Measurements from ENCODE around the gene ERBB4.
"Not testable (repeated sequence)": the region's sequence is repeated elsewhere in the genome, so short reads cannot be mapped to it uniquely, and the experiment has no call there.

Gene ERBB4

DNA sequence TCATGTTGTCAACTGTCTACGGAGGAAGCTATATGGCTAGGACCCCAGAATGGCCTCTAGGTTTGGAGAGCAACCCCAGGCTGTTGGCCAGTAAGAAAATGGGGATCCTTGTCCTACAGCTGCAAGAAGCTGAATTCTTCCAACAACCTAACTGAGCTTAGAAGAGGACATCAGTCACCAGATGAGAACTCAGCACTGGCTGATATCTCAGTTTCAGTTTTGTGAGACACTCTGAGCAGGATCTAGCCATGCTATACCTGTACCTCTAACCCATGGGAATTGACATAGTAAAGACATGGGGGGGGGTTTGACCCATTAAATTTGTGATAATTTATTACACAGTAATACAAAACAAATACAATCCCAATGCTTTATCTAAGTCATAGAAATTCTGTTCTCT, 312.5 kb downstream of the ERBB4 start:
- no peak for DNase-seq (ENCODE audit: low spot score)

DNA sequence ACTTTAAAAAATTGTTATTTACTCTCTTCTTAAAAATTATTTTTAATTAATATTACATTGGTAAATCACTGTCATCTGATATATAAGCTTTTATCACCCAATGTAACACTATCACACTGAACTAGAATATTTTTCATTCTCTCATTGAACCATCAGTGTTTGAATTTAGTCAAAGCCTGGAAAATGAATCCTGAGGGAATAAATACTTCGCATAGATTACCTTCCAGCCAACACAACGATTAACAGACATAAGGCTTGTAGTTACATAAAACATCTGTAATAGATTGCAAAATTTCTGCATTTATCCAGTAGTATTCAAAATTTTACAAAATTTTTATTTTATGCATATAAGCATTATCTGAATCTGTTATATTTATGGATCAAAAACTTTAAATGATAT, 314.9 kb downstream of the ERBB4 start:
- DNase-seq (ENCODE audit: low spot score): no peak

DNA sequence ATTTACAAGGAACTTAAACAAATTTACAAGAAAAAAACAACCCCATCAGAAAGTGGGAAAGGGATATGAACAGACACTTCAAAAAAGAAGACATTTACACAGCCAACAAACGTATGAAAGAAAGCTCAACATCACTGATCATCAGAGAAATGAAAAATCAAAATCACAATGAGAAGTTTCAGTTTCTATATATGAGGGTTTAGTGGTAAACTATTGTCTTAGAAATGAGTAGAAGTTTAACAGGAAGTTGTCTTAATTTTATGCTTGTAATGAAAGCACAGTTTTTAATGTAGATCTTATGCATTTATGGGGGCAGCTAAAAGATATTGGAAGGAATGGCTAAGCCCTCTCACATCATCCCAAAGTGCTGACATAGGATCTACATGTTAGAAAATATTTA, 325.4 kb downstream of the ERBB4 start:
- DNase-seq (ENCODE audit: low spot score): no peak

DNA sequence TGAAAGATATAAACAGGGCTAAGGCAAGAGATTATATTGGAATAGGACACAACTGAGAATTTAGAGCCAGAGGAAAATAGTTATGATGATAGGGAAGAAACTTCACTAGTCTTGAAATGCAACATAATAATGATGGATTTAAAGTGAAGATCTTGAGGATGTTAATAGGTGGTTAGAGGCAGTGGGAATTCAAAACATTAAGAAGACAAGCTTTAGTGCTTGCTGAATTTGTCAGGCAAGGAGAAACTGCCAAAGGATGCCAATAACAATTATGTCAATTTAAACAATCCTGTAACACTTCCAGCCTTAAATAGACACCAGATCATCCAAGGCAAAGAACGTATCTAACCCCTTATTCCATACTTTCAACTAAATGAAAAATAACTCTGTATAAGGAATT, 330.1 kb downstream of the ERBB4 start:
- no peak for DNase-seq (ENCODE audit: low spot score)

DNA sequence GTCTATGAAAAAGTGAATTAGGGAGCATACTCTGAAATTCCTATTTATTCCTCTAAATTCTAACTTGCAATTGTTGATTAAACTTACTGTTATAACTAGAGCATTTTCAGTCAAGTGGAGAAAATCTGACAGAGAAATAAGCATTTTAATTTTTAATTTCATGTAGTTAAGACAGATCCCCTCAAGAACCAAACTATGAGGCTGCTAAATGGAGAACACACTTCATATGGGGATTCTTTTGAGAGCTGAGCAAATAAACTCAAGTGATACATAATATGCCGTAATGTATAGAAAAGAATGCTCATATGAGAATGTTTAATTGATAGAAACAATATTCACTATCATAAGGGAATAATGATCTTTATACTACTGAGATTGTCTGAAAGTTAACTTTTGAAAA, 340.8 kb downstream of the ERBB4 start:
- no peak for DNase-seq (ENCODE audit: low spot score)

DNA sequence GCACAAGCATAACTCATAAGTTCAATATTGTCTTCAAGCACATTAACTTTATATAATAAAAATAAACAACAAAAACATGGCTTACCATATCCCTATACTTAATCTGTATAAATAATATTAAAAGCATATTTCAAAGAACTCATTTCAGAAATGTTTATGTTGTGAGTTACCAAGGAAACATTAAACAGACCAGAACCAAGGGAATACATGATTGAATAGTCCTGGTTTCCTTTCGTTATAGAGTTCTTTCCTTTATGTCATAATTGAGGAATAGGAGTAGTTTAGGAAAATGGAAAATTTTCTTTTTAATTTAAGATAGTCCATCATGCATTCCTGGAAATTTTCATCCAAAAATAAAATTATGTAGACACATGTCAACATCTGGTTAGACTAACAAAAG, 343.0 kb downstream of the ERBB4 start:
- DNase-seq (ENCODE audit: low spot score): no peak

DNA sequence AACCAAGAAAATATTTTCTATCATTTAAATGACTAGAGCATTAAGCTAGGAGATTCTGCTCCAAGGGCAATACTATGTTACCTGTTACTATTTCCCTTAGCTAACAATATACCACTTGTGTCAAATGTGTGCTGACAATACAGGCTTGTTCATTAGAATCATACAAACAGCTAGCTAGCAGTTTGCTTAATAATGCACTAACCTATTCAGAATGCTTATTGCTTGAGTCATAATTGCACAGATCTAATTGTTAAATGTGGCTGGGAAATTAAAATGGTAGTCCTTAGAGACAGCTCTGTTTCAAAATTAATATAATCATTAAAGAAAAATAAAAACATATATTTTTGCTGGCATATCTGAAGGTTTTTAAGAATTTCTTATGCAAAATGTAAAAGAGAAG, 344.2 kb downstream of the ERBB4 start:
- no peak for DNase-seq (ENCODE audit: low spot score)

DNA sequence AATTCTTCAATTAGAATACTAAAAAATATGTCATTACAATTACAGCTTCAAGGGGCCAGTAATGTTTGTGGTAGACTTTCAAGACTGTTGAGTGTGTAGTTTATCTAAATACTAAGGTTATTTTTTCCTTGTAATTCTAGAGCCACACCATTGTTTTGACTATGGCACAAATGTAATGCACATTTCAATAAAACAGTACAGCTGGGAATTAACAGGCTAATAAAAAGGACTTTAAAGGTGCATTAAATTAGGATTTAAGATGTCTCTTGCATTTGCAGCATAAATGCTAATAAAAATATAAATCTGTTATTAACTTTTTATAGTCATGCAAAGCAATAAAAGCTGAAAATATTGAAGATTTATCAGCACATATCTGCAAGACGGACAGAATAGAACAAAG, 344.8 kb downstream of the ERBB4 start:
- DNase-seq (ENCODE audit: low spot score): no peak

DNA sequence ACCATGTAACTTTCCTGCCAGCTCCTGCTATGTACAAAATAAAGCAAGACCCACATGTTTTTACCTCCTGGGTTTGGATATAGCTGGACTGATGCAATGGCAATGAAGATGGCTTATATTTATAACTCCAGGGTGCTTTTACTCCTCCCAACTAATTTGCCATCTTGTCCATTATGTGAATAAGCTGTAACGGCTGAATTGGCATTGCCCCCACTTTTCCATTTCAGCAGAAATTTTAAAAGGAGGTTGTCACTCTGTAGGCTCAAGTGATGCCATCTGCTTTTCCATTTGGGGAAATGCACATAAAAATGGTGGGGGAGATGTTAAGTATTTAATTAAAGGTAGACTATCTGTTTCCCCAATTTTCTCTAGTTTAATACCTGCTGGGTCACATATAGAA, 345.5 kb downstream of the ERBB4 start:
- DNase-seq (ENCODE audit: low spot score): no peak

DNA sequence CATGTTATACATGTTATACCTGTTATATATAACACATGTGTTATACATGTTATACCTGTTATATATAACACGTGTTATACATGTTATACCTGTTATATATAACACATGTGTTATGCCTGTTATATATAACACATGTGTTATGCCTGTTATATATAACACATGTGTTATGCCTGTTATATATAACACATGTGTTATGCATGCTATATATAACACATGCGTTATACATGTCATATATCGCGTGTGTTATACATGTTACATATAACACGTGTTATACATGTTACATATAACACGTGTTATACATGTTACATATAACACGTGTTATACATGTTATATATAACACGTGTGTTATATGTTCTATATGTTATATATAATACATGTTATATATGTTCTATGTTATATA, 347.2 kb downstream of the ERBB4 start:
- not testable (repeated sequence) for DNase-seq (ENCODE audit: low spot score)

DNA sequence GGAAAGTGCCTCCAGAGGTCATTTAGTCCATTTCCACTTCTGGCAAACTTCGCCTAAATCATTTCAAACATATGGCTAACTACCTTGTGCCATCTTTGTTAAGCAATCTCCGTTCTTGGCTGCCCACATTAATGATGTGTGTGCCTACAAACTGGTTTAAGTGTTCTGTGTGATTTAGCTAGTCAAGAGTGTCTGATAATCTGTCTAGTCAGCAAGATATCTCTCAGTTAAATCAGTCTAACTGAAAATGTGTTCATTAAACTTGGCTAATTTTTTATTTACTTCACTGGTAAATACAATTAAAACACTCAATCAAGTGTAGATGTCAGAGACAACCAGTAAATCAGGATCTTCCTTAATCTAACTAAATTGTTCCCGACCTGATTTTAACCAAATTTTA, 352.4 kb downstream of the ERBB4 start:
- DNase-seq (ENCODE audit: low spot score): no peak

DNA sequence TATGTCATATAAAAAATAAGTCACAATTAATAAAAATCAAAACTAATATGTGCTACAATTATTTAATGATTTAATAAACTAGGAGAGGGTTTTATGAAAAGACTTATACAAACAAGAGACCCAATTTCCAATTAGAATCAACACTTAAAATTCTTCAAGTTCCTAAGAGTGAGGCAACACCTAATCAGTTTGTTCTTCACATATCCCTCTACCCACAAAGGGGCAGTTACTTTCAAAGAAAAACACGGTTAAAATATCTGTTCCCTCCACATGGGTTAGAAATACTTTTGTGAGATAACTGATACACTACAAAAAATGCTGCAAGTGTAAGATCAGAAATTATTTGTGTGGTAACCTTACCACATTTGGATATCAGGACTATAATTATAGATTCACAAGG, 357.0 kb downstream of the ERBB4 start:
- no peak for DNase-seq (ENCODE audit: low spot score)

DNA sequence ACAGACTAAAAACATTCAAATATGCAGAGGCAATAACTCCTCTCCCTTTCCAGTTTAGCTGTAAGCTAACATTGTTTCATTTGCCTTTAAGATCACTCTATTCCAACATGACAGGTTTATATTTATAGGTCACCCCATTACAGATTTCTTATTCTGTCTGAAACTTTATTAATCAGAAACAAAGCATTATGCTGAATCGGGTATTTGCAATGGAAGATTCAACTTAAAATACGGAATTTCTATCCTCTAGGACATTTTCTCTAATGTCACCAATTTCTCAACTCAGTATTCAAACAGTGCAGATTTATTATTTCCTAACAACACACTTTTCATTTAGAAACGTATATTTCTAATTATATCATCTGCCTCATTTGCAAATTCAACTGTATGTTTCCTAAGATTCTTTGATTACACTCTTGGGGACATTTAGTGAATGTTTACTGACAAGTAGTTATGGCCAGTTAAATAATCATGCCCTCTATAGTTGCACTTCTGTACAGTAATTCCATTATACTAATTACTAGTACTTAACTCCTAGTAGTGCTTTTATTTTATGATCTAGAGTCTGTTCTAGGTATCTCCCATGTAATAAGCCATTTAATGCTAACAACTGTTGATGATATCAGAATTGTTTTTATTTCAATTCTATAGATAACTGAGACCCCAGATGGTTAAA, 358.1 kb downstream of the ERBB4 start:
- DNase-seq (ENCODE audit: low spot score): no peak

DNA sequence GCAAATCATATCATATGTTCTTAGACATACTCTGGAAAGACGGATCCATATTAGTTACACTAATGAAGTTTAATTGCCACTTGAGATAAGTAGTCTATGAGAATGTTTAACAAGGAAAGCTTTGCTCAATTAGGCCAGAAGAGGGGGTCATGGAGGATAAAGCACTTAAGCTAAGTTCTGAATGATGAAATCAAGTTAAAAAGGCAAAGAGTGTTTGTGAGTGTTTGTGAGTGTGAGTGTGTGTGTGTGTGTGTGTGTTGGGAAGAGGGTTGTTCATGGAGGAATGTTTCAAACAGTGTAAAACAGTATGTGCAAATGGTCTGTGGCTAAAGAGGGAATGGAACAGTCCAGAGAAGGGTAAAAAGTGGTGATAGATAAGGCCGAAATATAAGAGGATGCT, 360.9 kb downstream of the ERBB4 start:
- DNase-seq (ENCODE audit: low spot score): no peak

DNA sequence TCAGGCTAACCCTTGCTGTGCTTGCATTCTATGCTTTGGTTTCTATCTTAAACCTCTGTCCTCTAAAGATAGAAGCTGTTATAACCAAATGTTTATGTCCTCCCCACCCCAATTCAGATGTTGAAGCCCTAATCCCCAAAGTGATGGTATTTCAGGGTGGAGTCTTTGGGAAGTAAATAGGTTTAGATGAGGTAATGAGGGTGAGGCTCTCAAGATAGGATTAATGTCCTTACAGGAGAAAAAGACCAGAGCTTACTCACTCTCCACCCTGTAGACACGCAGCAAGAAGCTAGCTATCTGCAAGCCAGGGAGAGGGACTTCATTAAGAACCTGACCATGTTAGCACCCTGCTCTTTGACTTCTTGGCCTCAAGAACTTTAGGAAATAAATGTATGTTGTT, 362.5 kb downstream of the ERBB4 start:
- DNase-seq (ENCODE audit: low spot score): no peak

DNA sequence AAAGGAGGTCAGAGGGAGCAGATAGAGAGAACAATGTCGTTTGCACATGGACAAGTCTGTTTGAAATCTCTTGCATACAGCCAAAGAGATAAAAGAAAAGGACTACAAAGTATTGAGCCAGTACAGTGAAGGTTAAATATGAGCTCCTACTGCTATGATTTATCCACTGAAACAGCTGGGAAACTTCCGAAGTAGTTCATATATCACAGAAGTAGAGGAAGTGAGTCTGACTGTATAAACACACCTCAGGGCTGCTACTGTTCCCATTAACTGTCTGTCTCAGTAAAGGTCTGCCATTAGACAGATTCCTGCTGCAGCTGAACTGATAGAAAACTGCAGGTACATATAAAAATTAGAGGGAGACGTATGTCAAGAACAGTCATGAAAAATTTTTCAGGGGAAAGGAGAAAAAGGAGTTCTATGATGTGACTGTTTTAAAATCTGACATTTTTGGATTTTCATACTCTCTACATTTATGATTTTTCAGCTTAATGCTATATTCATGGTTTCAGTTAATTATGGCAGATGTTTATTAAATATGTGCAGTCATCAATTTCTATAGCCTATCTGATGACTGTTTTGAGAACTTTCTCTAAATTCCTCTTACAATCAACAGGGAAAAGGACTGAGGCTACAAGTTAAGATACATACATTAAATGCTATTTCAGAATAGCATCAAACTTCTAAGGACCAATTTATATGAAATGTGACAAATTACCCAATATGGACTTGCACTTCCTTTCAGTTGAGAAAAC, 364.7 kb downstream of the ERBB4 start:
- DNase-seq (ENCODE audit: low spot score): no peak

DNA sequence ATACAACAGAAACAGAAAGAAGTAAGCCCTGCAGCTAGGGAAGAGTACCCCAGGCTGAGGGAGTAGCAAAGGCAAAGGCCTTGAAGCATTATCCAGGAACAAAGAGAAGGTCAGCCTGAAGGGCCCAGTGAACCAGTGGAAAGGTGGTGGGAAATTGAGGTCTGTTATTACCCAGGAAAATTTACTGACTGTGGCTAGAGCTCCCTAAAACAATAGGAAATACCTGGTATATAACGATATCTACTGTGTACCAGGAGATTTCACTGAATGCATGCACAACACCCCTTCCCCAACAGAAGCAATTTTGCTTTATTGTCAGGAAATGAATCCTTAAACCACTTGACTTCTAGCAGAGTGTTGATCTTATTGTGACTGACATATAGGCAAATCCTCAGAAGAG, 365.3 kb downstream of the ERBB4 start:
- no peak for DNase-seq (ENCODE audit: low spot score)

DNA sequence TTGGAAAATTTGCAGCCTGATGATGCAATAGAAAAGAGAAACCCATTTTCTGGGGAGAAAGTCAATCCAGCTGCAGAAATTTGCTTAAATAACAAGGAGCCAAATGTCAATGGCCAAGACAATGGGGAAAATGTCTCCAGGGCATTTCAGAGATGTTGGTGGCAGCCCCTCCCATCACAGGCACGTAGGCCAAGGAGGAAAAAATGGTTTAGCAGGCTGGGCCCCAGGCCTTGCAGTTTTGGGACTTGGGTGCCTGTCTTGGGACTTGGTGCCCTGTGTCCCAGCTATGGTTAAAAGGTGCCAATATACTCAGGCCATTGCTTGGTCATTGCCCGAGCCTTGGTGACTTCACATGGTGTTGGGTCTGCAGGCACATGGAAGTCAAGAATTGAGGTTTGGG, 368.2 kb downstream of the ERBB4 start:
- no peak for DNase-seq (ENCODE audit: low spot score)

DNA sequence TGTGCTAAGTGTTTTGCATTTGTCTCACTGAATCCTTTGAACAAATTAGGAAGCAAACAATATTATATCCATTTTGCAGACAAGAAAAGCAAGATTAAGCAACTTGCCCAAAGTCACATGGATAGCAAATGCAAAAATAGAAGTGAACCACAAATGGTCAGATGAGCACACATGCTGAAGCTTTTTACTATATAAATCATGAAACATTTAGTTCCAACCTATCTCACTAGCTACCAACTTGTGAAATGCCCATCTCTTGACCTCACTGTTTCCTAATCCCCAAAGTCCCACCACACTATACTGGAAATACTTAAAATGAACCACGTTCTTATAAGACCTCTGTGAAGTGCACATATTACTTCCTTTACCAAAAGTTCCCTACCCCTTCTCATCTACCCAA, 380.5 kb downstream of the ERBB4 start:
- no peak for DNase-seq (ENCODE audit: low spot score)

DNA sequence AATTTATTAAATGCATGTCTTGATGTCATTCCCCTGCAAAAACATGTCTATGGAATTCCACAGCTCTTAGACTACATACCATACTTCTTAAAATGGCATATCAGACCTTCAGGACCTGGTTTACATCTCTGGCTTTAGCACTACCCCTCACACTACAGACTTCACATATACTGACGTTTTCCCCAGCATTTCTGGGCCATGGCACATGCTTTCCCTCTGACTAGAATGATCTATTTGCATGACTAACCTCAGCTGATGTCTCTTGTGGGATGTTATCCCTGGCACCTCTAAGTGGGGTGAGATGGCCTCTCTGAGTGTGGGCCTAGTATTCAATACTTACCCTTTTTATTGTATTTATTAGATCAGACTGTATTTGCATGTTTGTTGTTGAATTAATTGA, 381.6 kb downstream of the ERBB4 start:
- DNase-seq (ENCODE audit: low spot score): no peak

DNA sequence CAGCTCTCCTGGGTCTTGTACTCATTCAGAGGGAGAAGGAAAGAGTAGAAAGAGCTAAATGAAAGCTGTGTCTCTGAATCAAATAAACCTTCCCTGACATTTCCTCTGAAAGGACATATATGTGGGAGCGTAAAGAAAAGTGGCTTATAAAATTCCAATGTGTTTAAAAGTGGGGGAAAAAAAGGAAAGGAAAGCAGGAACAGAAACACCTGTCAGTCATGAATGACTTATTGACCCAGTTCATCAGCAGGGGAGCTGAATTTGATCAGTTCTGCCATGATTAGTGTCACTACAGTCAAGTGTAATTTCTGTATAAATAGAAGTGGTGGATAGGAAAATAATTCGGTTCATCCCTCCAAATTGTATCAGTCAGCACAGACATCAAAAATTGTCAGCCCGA, 382.5 kb downstream of the ERBB4 start:
- DNase-seq (ENCODE audit: low spot score): no peak

DNA sequence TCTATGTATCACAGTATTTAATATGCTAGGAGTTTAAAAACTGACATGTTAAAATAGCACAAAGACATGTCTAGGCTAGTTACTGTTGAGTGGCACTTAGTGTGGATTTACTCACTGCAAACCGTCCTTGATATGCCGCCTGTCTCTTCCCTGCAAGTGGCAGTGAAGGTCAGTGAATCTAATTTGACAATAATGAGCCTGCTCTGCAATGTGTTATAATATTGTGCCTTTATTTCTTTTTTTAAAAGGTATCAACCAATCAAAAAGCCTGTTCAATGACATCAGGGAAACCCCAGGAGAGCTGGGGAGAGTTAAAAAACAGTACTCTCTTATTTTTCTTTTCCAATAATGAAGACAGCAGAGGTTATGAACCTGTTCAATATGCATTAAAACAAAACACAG, 384.1 kb downstream of the ERBB4 start:
- no peak for DNase-seq (ENCODE audit: low spot score)

DNA sequence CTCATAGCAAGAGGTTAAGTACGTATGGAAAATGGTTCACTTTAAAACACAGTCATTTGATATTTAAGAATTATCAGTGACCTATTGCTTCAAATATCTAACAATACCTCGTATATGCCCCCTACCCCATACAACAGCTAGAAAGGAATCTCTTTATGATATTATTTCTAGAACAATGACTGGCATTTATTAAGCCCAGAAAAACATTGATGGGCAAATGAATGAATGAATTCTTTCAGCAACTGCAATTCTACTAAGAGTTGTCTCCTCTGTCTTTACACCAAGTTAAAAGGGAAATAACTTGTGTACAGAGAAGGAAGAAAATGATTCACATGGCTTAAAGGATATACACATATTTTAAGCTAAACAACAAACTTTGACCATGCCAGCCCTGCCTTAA, 384.7 kb downstream of the ERBB4 start:
- no peak for DNase-seq (ENCODE audit: low spot score)

DNA sequence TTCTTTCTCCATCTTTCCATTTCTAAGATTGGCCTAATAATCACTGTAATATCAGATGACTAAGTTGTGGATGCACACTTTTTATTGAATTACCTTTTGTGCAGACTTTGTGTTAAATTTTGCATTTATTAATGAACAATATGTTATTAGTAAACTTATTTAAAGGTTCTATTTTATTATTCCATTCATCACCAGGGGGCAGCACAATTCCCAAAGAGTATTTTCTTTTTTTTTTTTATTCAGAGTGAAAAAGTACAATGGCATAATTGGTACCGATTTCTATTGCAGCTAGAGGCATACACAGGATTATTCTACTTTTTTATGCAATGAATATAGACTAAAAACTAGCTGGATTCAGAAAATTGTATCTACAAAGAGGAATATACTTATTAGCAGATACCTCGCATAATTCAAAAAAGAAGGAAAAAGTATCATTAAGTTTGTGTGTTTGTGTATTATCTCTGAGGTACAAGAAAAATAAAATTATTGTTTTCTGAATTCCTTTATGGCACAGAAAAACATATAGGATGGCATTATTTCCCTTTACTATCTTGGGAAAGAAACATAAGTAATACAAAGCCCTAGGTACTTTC, 390.6 kb downstream of the ERBB4 start:
- peak; percentile 31 for DNase-seq (ENCODE audit: low spot score)

Data from GM03348 (cell line).